Endothelial cell of umbilical vein (primary cell): ENCODE results near the gene ZNF669. TPM values are rescaled to one million over a fixed set of nuclear protein-coding genes. Genes with fewer than 3 reads are reported as not detected.

Experiments
- BruUV-seq: library from RNA; stranded (reverse); fragments of 400-500 nt; replicated peaks from 2 replicates; lab custom pipeline; 2021; lab: Mats Ljungman, UMichigan
- CTCF ChIA-PET: fragments of 300-600, 350-600 bp; sonication (Branson Sonifier 250); formaldehyde crosslinking; loops from one replicate; lab custom pipeline; 2021; ENCODE audit warnings: antibody characterized with exemption, inconsistent platforms; lab: Charles Lee
- POLR2A ChIA-PET: fragments of 300-600, 350-600 bp; sonication (Branson Sonifier 250); formaldehyde crosslinking; loops from one replicate; lab custom pipeline; 2021; ENCODE audit warnings: antibody characterized with exemption, inconsistent platforms; lab: Charles Lee
- DNase-seq: peaks from one replicate; pipeline ENCODE4 v3.0.0-alpha.2; 2011; ENCODE audit warnings: low read depth, low spot score
- FAIRE-seq: peaks from 2 replicates; lab custom pipeline; 2011; peaks lifted over from hg19 to GRCh38; lab: Jason Lieb, UNC
- H2AFZ ChIP-seq: 2 replicates; pipeline ENCODE4 v1.6.0; 2012; ENCODE audit warnings: low read depth, low read length, control low read depth, inconsistent platforms
- H3K27ac ChIP-seq: 2 replicates; pipeline ENCODE4 v1.5.1; 2011; ENCODE audit warnings: low read depth, mild to moderate bottlenecking, control low read depth, low read length, moderate library complexity; ENCODE audit not compliant: insufficient read depth
- H3K27me3 ChIP-seq, 2 experiments: 2 replicates each; pipeline versions ENCODE4 v1.6.0 to v1.6.1; 2011; ENCODE audit warnings: low read length in 2 of 2, mixed read lengths in 1 of 2; ENCODE audit not compliant: control insufficient read depth in 2 of 2, insufficient read depth in 2 of 2
- H3K36me3 ChIP-seq, 2 experiments: 2 replicates in 1 of 2; 3 replicates in 1 of 2; pipeline ENCODE4 v1.5.1; 2011; ENCODE audit warnings: low read length in 2 of 2, mild to moderate bottlenecking in 1 of 2, moderate library complexity in 1 of 2; ENCODE audit not compliant: control insufficient read depth in 2 of 2, insufficient read depth in 2 of 2; ENCODE audit errors: extremely low read depth in 1 of 2
- H3K4me1 ChIP-seq: 3 replicates; pipeline ENCODE4 v1.5.1; 2011; ENCODE audit warnings: mild to moderate bottlenecking, low read length; ENCODE audit not compliant: control insufficient read depth, insufficient read depth; ENCODE audit errors: extremely low read depth
- H3K4me2 ChIP-seq: 2 replicates; pipeline ENCODE4 v1.6.1; 2011; ENCODE audit warnings: low read length, control low read depth, mixed read lengths; ENCODE audit not compliant: insufficient read depth
- H3K4me3 ChIP-seq, 3 experiments: fragments of 200-600 bp in 1 of 3; sonication (generic), shearing (Covaris generic) in 1 of 3; replicated peaks in 1 of 3; 2 replicates each; pipeline ENCODE4 v1.5.1; 2011 to 2016; ENCODE audit warnings: control low read depth in 3 of 3, low read length in 3 of 3, mild to moderate bottlenecking in 2 of 3, inconsistent platforms in 1 of 3, low read depth in 1 of 3, moderate library complexity in 1 of 3; ENCODE audit not compliant: insufficient read depth in 1 of 3
- H3K79me2 ChIP-seq: 2 replicates; pipeline ENCODE4 v1.6.0; 2012; ENCODE audit warnings: low read length, inconsistent platforms; ENCODE audit not compliant: control insufficient read depth, insufficient read depth
- H3K9ac ChIP-seq: replicated peaks from 2 replicates; pipeline ENCODE3; 2011; ENCODE audit warnings: low read length, control low read depth; ENCODE audit not compliant: insufficient read depth; ENCODE audit errors: extremely low read depth
- H3K9me1 ChIP-seq: replicated peaks from 3 replicates; pipeline ENCODE4 v1.6.0; 2011; ENCODE audit warnings: mild to moderate bottlenecking, low read length; ENCODE audit not compliant: control insufficient read depth, insufficient read depth; ENCODE audit errors: extremely low read depth
- H3K9me3 ChIP-seq: replicated peaks from 2 replicates; pipeline ENCODE4 v1.5.1; 2012; ENCODE audit warnings: low read length, inconsistent platforms; ENCODE audit not compliant: control insufficient read depth, insufficient read depth
- H4K20me1 ChIP-seq: replicated peaks from 2 replicates; pipeline ENCODE3; 2011; ENCODE audit warnings: mild to moderate bottlenecking, low read length; ENCODE audit not compliant: control insufficient read depth, insufficient read depth; ENCODE audit errors: extremely low read depth
- CTCF ChIP-seq, 2 donors: IDR thresholded peaks; 1 replicate in 1 of 2; 2 replicates in 1 of 2; pipeline ENCODE4 v1.5.1; 2011; ENCODE audit warnings: low read length in 2 of 2, mild to moderate bottlenecking in 2 of 2, moderate library complexity in 2 of 2, control low read depth in 1 of 2, inconsistent platforms in 1 of 2, low read depth in 1 of 2; ENCODE audit not compliant: insufficient read depth in 1 of 2; ENCODE audit errors: extremely low read depth in 1 of 2
- EZH2 ChIP-seq: IDR thresholded peaks from 2 replicates; pipeline ENCODE4 v1.6.1; 2012; ENCODE audit warnings: borderline replicate concordance, low read depth, mild to moderate bottlenecking, moderate library complexity, low read length, inconsistent platforms; ENCODE audit not compliant: severe bottlenecking
- FOS ChIP-seq: IDR thresholded peaks from 2 replicates; pipeline ENCODE4 v1.6.1; 2011; ENCODE audit warnings: mild to moderate bottlenecking, low read length, moderate library complexity, borderline replicate concordance; ENCODE audit not compliant: insufficient read depth
- GATA2 ChIP-seq: IDR thresholded peaks from 2 replicates; pipeline ENCODE4 v1.7.0; 2011; ENCODE audit warnings: low read depth, mild to moderate bottlenecking, moderate library complexity, mixed read lengths, low read length; ENCODE audit not compliant: insufficient read length, insufficient read depth
- JUN ChIP-seq: IDR thresholded peaks from 2 replicates; pipeline ENCODE4 v1.6.1; 2011; ENCODE audit warnings: borderline replicate concordance, low read depth; ENCODE audit not compliant: insufficient read length, insufficient read depth
- MAX ChIP-seq: IDR thresholded peaks from 2 replicates; pipeline ENCODE4 v1.6.1; 2011; ENCODE audit not compliant: insufficient read depth, insufficient read length
- MYC ChIP-seq: IDR thresholded peaks from one replicate; pipeline ENCODE4 v1.6.1; 2011; ENCODE audit warnings: mild to moderate bottlenecking, low read depth, low read length
- POLR2A ChIP-seq: IDR thresholded peaks from 2 replicates; pipeline ENCODE4 v1.6.1; 2012; ENCODE audit warnings: low read depth, mild to moderate bottlenecking, control low read depth, low read length
- POLR2AphosphoS5 ChIP-seq: IDR thresholded peaks from 2 replicates; pipeline ENCODE4 v1.6.1; 2012; ENCODE audit warnings: low read depth, mild to moderate bottlenecking, control low read depth, low read length, moderate library complexity; ENCODE audit not compliant: insufficient read depth
- dilution Hi-C: fragments of 300-500 bp; cut with MboI; formaldehyde crosslinking; loops from one replicate; pipeline ENCODE4 v1.15.0; 2019; ENCODE audit warnings: low sequenced_read_pairs; ENCODE audit not compliant: extremely low pct_ligation_motif_present
- intact Hi-C: fragments of 100-400 bp; cut with micrococcal nuclease; formaldehyde crosslinking; loops from one replicate; pipeline ENCODE4 v1.10.0; 2022
- polyA plus RNA-seq, 4 experiments: library from polyadenylated mRNA; depleted of rRNA in 3 of 4; stranded (reverse) in 3 of 4; unstranded in 1 of 4; fragments of >200 nt; gene quantifications; 2 replicates each; pipeline versions ENCODE4 v1.2.1 to v1.2.3, GENCODE V29; 2011 to 2012; ENCODE audit warnings: missing spikeins in 1 of 4
- total RNA-seq: library from RNA; stranded (reverse); gene quantifications from 2 replicates; pipeline ENCODE4 v1.2.3, GENCODE V29; 2021

Gene ZNF669
- total and polyA plus RNA-seq, 2 donors (not counting 3 experiments of a cell fraction or from before 2014, with no cell fraction given) = 2.4 to 7.8 TPM

- BruUV-seq = no TSS peak
- Histone ChIP-seq H3K27ac (no peak overlapping the region), H3K27me3 (no peaks in the 10 kb centered on the region), H2AFZ (no peak overlapping the region), H3K36me3 (no peaks in the 10 kb centered on the region), H4K20me1 (no peaks in the 10 kb centered on the region), H3K9me3 (no peaks in the 10 kb centered on the region), H3K4me2 (no peak overlapping the region), H3K9ac (no peak overlapping the region), H3K79me2 (no peaks in the 10 kb centered on the region), H3K4me3 (no peak overlapping the region), H3K4me1 (no peaks in the 10 kb centered on the region), H3K9me1 (no peaks in the 10 kb centered on the region)
- DNase-seq = no peak
- intact Hi-C loops = no loop called here
- no peak for FAIRE-seq
- ChIA-PET POLR2A (no interaction called here), CTCF (no interaction called here)
- dilution Hi-C loops = no loop called here
- no peak for TF ChIP-seq EZH2
- no peak for TF ChIP-seq MYC
- TF ChIP-seq POLR2AphosphoS5 = no peak
- TF ChIP-seq GATA2 = no peak
- no peak for TF ChIP-seq FOS
- TF ChIP-seq POLR2A = no peak
- no peak for TF ChIP-seq JUN
- no peak for TF ChIP-seq CTCF (IDR thresholded peaks at IDR 0.05; ENCODE audit: extremely low read depth in 1 of 2, insufficient read depth in 1 of 2, low read depth in 1 of 2, low read length in 2 of 2)
- no peak for TF ChIP-seq MAX
Measured at GRCh38 chr1:247087256-247087655, 16.9 kb downstream of the ZNF669 start.
